K562 (cell line): ENCODE results near the gene SLC7A4. TPM values are rescaled to one million over a fixed set of nuclear protein-coding genes. Genes with fewer than 3 reads are reported as not detected.

Experiments used
- ATAC-seq: fragments of 200-7000 bp; cut with Tn5 transposase; 3 replicates; pipeline ENCODE4 v1.9.1; 2020; ENCODE audit warnings: moderate library complexity
- BruUV-seq: library from RNA; stranded (reverse); fragments of 400-500 nt; replicated peaks from 2 replicates; lab custom pipeline; 2021; lab: Mats Ljungman, UMichigan
- CTCF ChIA-PET: fragments of 300-600 bp; formaldehyde crosslinking; extraction: SDS; loops from one replicate; lab custom pipeline; 2021; ENCODE audit warnings: low intra/inter-chr PET ratio; lab: Yijun Ruan, JAX
- POLR2A ChIA-PET: fragments of 300-600, 350-650 bp; sonication (Branson Sonifier 250); formaldehyde crosslinking; extraction: SDS; loops from one replicate; lab custom pipeline; 2021; ENCODE audit warnings: antibody characterized with exemption, inconsistent platforms; lab: Yijun Ruan, JAX
- DNase-seq, 4 experiments: peaks; one replicate each; pipeline versions ENCODE4 v3.0.0 to v3.0.0-alpha.2; 2011 to 2018; ENCODE audit warnings: low spot score in 3 of 4, mixed read lengths in 3 of 4; ENCODE audit errors: extremely low read depth in 1 of 4
- FAIRE-seq: peaks from 2 replicates; lab custom pipeline; 2011; peaks lifted over from hg19 to GRCh38; lab: Jason Lieb, UNC
- H2AFZ ChIP-seq: 2 replicates; pipeline ENCODE4 v1.6.0; 2011; ENCODE audit warnings: low read depth, low read length, control low read depth, inconsistent platforms
- H3K27ac ChIP-seq: fragments of 200-600 bp; 3 replicates; pipeline ENCODE4 v1.8.0; 2011; ENCODE audit warnings: low read depth, mild to moderate bottlenecking, control low read depth, inconsistent platforms, low read length, moderate library complexity, mixed read lengths; ENCODE audit errors: extremely low read depth
- H3K27me3 ChIP-seq, 2 experiments: fragments of 300-600 bp in 1 of 2; 2 replicates in 1 of 2; 3 replicates in 1 of 2; pipeline versions ENCODE4 v1.6.0 to v1.8.0; 2011; ENCODE audit warnings: inconsistent platforms in 2 of 2, low read length in 2 of 2, mild to moderate bottlenecking in 1 of 2, mixed read lengths in 1 of 2, moderate library complexity in 1 of 2; ENCODE audit not compliant: control insufficient read depth in 2 of 2, insufficient read depth in 2 of 2
- H3K36me3 ChIP-seq: fragments of 300-600 bp; 3 replicates; pipeline ENCODE4 v1.8.0; 2011; ENCODE audit warnings: mild to moderate bottlenecking, low read length, inconsistent platforms; ENCODE audit not compliant: control insufficient read depth, insufficient read depth
- H3K4me1 ChIP-seq, 2 experiments: fragments of 200-600 bp in 1 of 2; replicated peaks in 1 of 2; 2 replicates in 1 of 2; 3 replicates in 1 of 2; pipeline versions ENCODE4 v1.5.1 to v1.8.0; 2011; ENCODE audit warnings: inconsistent platforms in 2 of 2, low read length in 2 of 2, mild to moderate bottlenecking in 1 of 2, mixed read lengths in 1 of 2, moderate library complexity in 1 of 2; ENCODE audit not compliant: control insufficient read depth in 2 of 2, insufficient read depth in 2 of 2
- H3K4me2 ChIP-seq: 2 replicates; pipeline ENCODE4 v1.6.1; 2011; ENCODE audit warnings: low read length, control low read depth, inconsistent platforms, mixed read lengths; ENCODE audit not compliant: insufficient read depth
- H3K4me3 ChIP-seq: fragments of 200-600 bp; sonication (generic), shearing (Covaris generic); 2 replicates; pipeline ENCODE4 v1.5.1; 2016; ENCODE audit warnings: control low read depth, inconsistent platforms
- H3K79me2 ChIP-seq: fragments of 200-600 bp; 3 replicates; pipeline ENCODE4 v1.8.0; 2011; ENCODE audit warnings: low read length, inconsistent platforms; ENCODE audit not compliant: control insufficient read depth, insufficient read depth
- H3K9ac ChIP-seq, 2 experiments: 2 replicates each; pipeline versions ENCODE4 v1.6.0 to v1.6.1; 2011; ENCODE audit warnings: low read depth in 2 of 2, low read length in 2 of 2, control low read depth in 1 of 2, inconsistent platforms in 1 of 2, mild to moderate bottlenecking in 1 of 2, mixed read lengths in 1 of 2; ENCODE audit not compliant: insufficient read depth in 1 of 2
- H3K9me1 ChIP-seq: one replicate; pipeline ENCODE4 v1.6.0; 2011; ENCODE audit warnings: inconsistent platforms, mild to moderate bottlenecking, low read length, moderate library complexity; ENCODE audit not compliant: control insufficient read depth, insufficient read depth
- H3K9me3 ChIP-seq: replicated peaks from 2 replicates; pipeline ENCODE4 v1.5.1; 2011; ENCODE audit warnings: low read depth, low read length, inconsistent platforms; ENCODE audit not compliant: control insufficient read depth, insufficient read depth
- H4K20me1 ChIP-seq: replicated peaks from 2 replicates; pipeline ENCODE4 v1.6.1; 2011; ENCODE audit warnings: low read length, inconsistent platforms, mixed read lengths; ENCODE audit not compliant: control insufficient read depth, insufficient read depth
- FOXJ2 ChIP-seq: fragments of 200-800 bp; sonication (Bioruptor generic); IDR thresholded peaks from 2 replicates; pipeline ENCODE4 v1.6.1; 2016; ENCODE audit warnings: missing genetic modification characterization, missing compliant biosample characterization
- KLF1 ChIP-seq: fragments of 450-650 bp; IDR thresholded peaks from 2 replicates; pipeline ENCODE4 v1.6.1; 2016; ENCODE audit warnings: missing genetic modification characterization, missing compliant biosample characterization
- NBN ChIP-seq: fragments of 450-650 bp; IDR thresholded peaks from 2 replicates; pipeline ENCODE4 v1.6.1; 2016; ENCODE audit warnings: low read depth, mild to moderate bottlenecking
- POLR2AphosphoS2 ChIP-seq: IDR thresholded peaks from 2 replicates; pipeline ENCODE4 v1.6.1; 2012; ENCODE audit warnings: low read length, improper control_type of control experiment
- PRMT5 ChIP-seq: sonication (generic); formaldehyde crosslinking; IDR thresholded peaks from 2 replicates; pipeline ENCODE4 v1.5.0; 2020; ENCODE audit warnings: missing genetic modification reagents
- RNF2 ChIP-seq: sonication (generic); IDR thresholded peaks from 2 replicates; pipeline ENCODE4 v1.6.1; 2016
- TCF15 ChIP-seq: fragments of 250-450 bp; sonication (Bioruptor Pico); IDR thresholded peaks from 2 replicates; pipeline ENCODE4 v1.8.0; 2022; ENCODE audit warnings: moderate library complexity, mild to moderate bottlenecking, inconsistent platforms
- THAP12 ChIP-seq: fragments of 250-450 bp; sonication (Bioruptor Pico); IDR thresholded peaks from 2 replicates; pipeline ENCODE4 v1.9.0; 2021; ENCODE audit warnings: mild to moderate bottlenecking, inconsistent platforms
- THAP7 ChIP-seq: fragments of 250-450 bp; sonication (Bioruptor Pico); IDR thresholded peaks from 2 replicates; pipeline ENCODE4 v1.5.0; 2021
- THRB ChIP-seq: fragments of 450-650 bp; formaldehyde crosslinking; conservative IDR thresholded peaks from 2 replicates; pipeline ENCODE4 v1.4.0; 2022; ENCODE audit warnings: mild to moderate bottlenecking, missing genetic modification characterization
- TRIM24 ChIP-seq, 2 experiments: fragments of 450-650 bp; IDR thresholded peaks; 2 replicates each; pipeline ENCODE4 v1.6.1; 2016
- ZEB2 ChIP-seq: fragments of 450-650 bp; IDR thresholded peaks from 2 replicates; pipeline ENCODE4 v1.6.1; 2016
- ZNF76 ChIP-seq: fragments of 250-450 bp; sonication (Bioruptor Pico); IDR thresholded peaks from 2 replicates; pipeline ENCODE4 v1.4.0; 2020; ENCODE audit warnings: mild to moderate bottlenecking, moderate library complexity, borderline replicate concordance
- WGBS: fragments of 100-300 bp; shearing (Covaris generic); methylation state at CpG from one replicate; pipeline ENCODE4 v1.1.6; 2016; ENCODE audit warnings: low coverage, mixed read lengths; ENCODE audit not compliant: insufficient coverage; ENCODE audit errors: missing lambda C conversion rate; 5-methylcytosine and 5-hydroxymethylcytosine counted together
- in situ Hi-C: fragments of 300-500 bp; cut with MboI; formaldehyde crosslinking; loops from 4 replicates; pipeline ENCODE4 v1.15.0; 2018; ENCODE audit warnings: inconsistent platforms, mixed read lengths
- intact Hi-C: fragments of 100-400 bp; cut with micrococcal nuclease; formaldehyde crosslinking; loops from 2 replicates; pipeline ENCODE4 v1.14.2; 2022
- polyA plus RNA-seq, 8 experiments: library from polyadenylated mRNA; depleted of rRNA in 4 of 8; stranded (reverse) in 5 of 8; unstranded in 3 of 8; fragments of >200 nt; fragmentation: Nextera tagmentation in 2 of 8; fragmentation: Illumina TruSeq in 1 of 8; extraction: Ambion mirVana in 2 of 8; extraction: Trizol in 1 of 8; gene quantifications; 2 replicates each; pipeline versions ENCODE4 v1.2.1 to v1.2.3, GENCODE V29; 2011 to 2014; ENCODE audit warnings: inconsistent platforms in 1 of 8, missing spikeins in 1 of 8
- total RNA-seq, 7 experiments: library from RNA; depleted of rRNA in 6 of 7; stranded (reverse); fragments of >200 nt in 6 of 7; fragmentation: Illumina TruSeq in 2 of 7; extraction: Trizol in 2 of 7; gene quantifications; 2 replicates each; pipeline versions ENCODE4 v1.2.1 to v1.2.3, GENCODE V29; 2011 to 2021; ENCODE audit warnings: low replicate concordance in 1 of 7

SLC7A4 gene
- total and polyA plus RNA-seq, 9 of the 15 experiments (the other 6 are each of a cell fraction or from before 2014, with no cell fraction given): not detected

GRCh38 chr22:20990184-20991180, 41.9 kb downstream of the SLC7A4 start:
- Histone ChIP-seq H3K9ac (peak overlapping the region in 1 of 2 experiments; percentile 57; a peak in 2 of 4 replicates), H3K36me3 (peaks cover 92% of the 10 kb centered on the region), H4K20me1 (peaks cover 14% of the 10 kb centered on the region; the same call in 1 of the 2 replicates), H3K9me1 (peaks cover 13% of the 10 kb centered on the region), H3K4me2 (no peak overlapping the region), H3K27ac (no peak overlapping the region), H3K27me3 (no peaks in the 10 kb centered on the region), H3K4me1 (peaks cover 0 to 60% of the 10 kb centered on the region in 2 experiments; a peak in 2 of 5 replicates), H3K9me3 (no peaks in the 10 kb centered on the region), H2AFZ (no peak overlapping the region), H3K4me3 (no peak overlapping the region), H3K79me2 (no peaks in the 10 kb centered on the region)
- no peak for DNase-seq
- no peak for ATAC-seq
- intact Hi-C loops: no loop called here
- no TSS peak for BruUV-seq
- POLR2A ChIA-PET: interaction anchor here (0.6 to 17.9 kb wide), 12 partner anchors 9 to 386 kb away, joined by 3 to 451 read pairs (median 4); partner anchors contain the start of genes AIFM3, LZTR1, P2RX6 and THAP7
- in situ Hi-C loops: no loop called here
- WGBS: 77% methylated on average over 21 of the region's 21 CpGs
- CTCF ChIA-PET: no interaction called here
- no peak for FAIRE-seq
- TF ChIP-seq RNF2: no peak
- TF ChIP-seq FOXJ2 (tag): no peak
- TF ChIP-seq POLR2AphosphoS2: peak; percentile 83; the same call in 1 of the 2 replicates
- TF ChIP-seq PRMT5 (CRISPR knock-in tag): no peak
- TF ChIP-seq TCF15 (CRISPR knock-in tag): no peak
- no peak for TF ChIP-seq NBN
- no peak for TF ChIP-seq ZEB2
- no peak for TF ChIP-seq KLF1 (tag)
- TF ChIP-seq THAP7: no peak
- no peak for TF ChIP-seq THRB
- 0 out of 2 replicates have a peak, but pooled peaks have one; percentile 68 for TF ChIP-seq ZNF76 (CRISPR knock-in tag)
- no peak for TF ChIP-seq TRIM24 (IDR thresholded peaks at IDR 0.05)
- TF ChIP-seq THAP12 (CRISPR knock-in tag): peak; percentile 6; the same call in 1 of the 2 replicates
